Ectodermal cell (in vitro differentiated cells): Measurements from ENCODE around the gene ZBTB48.
"Not testable (repeated sequence)": the region's sequence is repeated elsewhere in the genome, so short reads cannot be mapped to it uniquely, and the experiment has no call there.

Experiments
- H3K27ac ChIP-seq: 2 replicates; pipeline ENCODE4 v1.7.0; 2013; ENCODE audit warnings: mild to moderate bottlenecking, low read depth, low read length; ENCODE audit not compliant: insufficient read depth, poor library complexity, severe bottlenecking
- H3K27me3 ChIP-seq: 2 replicates; pipeline ENCODE4 v1.7.0; 2013; ENCODE audit warnings: mild to moderate bottlenecking, low read length; ENCODE audit not compliant: insufficient read depth, control insufficient read depth, poor library complexity, severe bottlenecking
- H3K36me3 ChIP-seq: one replicate; pipeline ENCODE4 v1.7.0; 2013; ENCODE audit warnings: low read length; ENCODE audit not compliant: control insufficient read depth, insufficient read depth
- H3K4me1 ChIP-seq: one replicate; pipeline ENCODE4 v1.7.0; 2013; ENCODE audit warnings: low read length; ENCODE audit not compliant: control insufficient read depth, insufficient read depth
- H3K4me3 ChIP-seq: 2 replicates; pipeline ENCODE4 v1.7.0; 2013; ENCODE audit warnings: low read depth, low read length, control low read depth; ENCODE audit not compliant: insufficient read depth
- H3K9me3 ChIP-seq: 2 replicates; pipeline ENCODE4 v1.7.0; 2013; ENCODE audit warnings: mild to moderate bottlenecking, low read length, moderate library complexity; ENCODE audit not compliant: control insufficient read depth
- WGBS, 2 experiments: methylation state at CpG; one replicate each; pipeline ENCODE4 v1.1.7; 2013; ENCODE audit warnings: missing lambda C conversion rate in 2 of 2; 5-methylcytosine and 5-hydroxymethylcytosine counted together

ZBTB48 gene

DNA sequence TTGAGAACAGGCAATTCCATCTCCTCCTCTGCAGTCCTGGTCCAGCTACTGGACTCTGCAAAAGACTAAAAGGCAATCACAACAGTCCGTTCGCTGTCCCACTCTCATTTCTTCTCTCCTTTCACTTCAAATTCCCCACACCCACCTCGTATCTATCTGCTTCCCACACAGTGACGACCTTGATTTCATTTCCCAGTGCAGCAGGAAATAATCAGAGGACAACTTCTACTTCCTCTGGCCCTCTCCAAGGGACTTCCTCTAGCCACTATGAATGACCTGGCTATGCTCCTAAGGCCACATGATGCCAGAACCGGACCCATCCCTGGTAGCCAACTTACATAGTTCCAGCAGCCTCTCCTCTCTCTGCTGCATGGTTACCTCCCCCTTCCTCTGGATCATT lies 33.5 kb upstream of the ZBTB48 start:
- no peaks in the 10 kb centered on the region for H3K9me3 ChIP-seq
- no peaks in the 10 kb centered on the region for H3K4me1 ChIP-seq
- no peak overlapping the region for H3K27ac ChIP-seq
- H3K27me3 ChIP-seq = no peaks in the 10 kb centered on the region
- no peak overlapping the region for H3K4me3 ChIP-seq
- 93 to 95% methylated on average over 5 of the region's 5 CpGs for WGBS, 2 experiments
- H3K36me3 ChIP-seq = peaks cover 39% of the 10 kb centered on the region

DNA sequence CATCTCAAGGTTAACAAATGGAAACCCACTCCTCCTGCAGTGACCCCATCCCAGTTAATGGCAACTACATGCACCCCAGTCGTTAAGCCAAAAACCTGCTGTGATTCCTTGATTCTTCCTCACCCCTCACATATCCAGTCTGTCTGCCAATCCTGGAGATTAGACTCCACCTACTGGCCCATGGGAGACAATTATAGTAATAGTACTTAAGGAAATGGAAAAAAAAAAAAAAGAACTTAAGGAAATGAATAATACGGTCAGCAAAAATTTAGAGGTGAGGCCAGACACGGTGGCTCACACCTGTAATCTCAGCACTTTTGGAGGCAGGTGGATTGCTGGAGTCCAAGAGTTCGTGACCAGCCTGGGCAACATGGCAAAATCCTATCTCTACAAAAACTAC lies 32.5 kb upstream of the ZBTB48 start:
- no peak overlapping the region for H3K4me3 ChIP-seq
- 92 to 95% methylated on average over 4 of the region's 4 CpGs for WGBS, 2 experiments
- no peak overlapping the region for H3K27ac ChIP-seq
- peaks cover 39% of the 10 kb centered on the region for H3K36me3 ChIP-seq
- H3K9me3 ChIP-seq = no peaks in the 10 kb centered on the region
- no peaks in the 10 kb centered on the region for H3K27me3 ChIP-seq
- H3K4me1 ChIP-seq = no peaks in the 10 kb centered on the region

DNA sequence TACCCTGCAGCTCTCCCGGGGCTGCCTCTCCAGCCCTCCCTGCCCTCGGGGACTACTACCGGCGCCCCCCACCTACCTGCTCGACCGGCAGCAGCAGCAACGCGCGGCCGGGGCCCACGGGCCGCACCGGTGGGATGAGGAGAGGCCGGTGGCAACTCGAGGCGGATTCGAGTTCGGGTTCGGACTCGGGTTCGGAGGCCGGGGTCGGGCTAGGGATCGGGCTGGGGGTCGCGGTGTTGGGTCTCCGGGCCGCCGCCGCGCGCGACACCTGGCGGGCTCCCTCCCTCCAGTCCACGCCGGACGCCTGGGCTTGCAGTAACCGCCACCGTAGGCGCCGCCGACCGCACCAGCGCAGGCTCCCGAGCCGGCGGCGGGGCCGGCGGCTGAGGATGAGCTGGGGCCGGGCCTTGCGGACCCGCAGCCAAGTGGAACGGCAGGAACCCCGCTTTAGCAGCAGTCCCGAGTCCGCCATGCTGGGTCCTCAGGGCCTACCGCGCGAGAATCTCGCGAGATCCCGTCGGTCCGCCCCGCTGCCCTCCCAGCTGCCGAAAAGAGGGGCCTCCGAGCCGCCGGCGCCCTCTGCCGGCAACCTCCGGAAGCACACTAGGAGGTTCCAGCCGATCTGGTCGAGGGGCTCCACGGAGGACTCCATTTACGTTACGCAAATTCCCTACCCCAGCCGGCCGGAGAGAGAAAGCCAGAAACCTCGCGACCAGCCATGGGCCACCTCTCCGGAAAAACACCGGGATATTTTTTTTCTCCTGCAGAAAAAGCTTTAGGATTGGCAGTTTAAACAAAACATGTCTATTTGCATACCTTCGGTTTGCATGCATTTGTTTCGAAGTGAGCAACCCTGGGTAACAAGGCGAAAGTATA lies 25.5 kb upstream of the ZBTB48 start, which contains the start of gene NOL9:
NOL9 (minus strand) TSS at position 483 of the 876 bp plus-strand sequence; CDS start at position 472, 11 bp downstream.
- WGBS, 2 experiments = 4% methylated on average over 87 of the region's 87 CpGs
- H3K4me3 ChIP-seq = peak within 1 kb of the TSS; percentile 100
- peaks cover 7% of the 10 kb centered on the region for H3K4me1 ChIP-seq
- peak within 1 kb of the TSS; percentile 26 for H3K27ac ChIP-seq
- H3K27me3 ChIP-seq = no peaks in the 10 kb centered on the region
- H3K36me3 ChIP-seq = peaks cover 17% of the 10 kb centered on the region
- H3K9me3 ChIP-seq = no peaks in the 10 kb centered on the region

DNA sequence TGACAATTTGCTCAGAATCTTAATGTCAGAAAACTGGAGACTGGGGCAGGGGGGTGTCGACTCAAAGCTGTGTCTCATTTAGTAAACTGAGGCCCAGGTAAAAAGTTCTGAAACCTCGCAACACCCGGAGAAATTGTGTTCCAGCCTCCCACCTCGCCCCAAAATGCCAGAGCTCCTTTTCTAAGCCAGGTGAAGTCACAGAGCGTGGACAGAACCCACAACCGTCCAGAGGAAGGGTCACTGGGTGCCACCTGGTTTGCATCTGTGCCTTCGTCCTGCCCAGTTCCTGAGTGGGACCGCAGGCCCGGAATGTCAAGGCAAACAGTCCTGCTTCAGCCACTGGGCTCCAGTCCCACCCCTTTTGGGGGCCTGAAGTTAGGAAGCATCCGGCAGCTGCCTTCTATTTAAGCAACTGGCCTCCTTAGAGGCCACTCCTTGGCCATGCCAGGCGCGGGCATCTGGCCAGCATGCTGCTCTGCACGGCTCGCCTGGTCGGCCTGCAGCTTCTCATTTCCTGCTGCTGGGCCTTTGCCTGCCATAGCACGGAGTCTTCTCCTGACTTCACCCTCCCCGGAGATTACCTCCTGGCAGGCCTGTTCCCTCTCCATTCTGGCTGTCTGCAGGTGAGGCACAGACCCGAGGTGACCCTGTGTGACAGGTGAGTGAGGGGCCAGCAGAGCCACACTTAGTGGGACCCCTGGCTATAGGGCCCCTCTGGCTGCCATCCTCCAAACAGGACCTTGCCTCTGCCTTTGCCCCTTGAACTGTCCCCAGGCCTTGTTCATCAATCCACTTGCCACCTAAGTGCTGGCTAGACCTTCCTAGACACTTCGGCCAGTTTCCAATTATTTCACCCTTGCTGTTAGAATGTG lies 24.7 kb upstream of the ZBTB48 start, which contains the start of gene TAS1R1:
TAS1R1 (plus strand) TSS at position 401 of the 872 bp plus-strand sequence; CDS start at position 468, 67 bp downstream.
- Histone ChIP-seq H3K27ac (peak within 1 kb of the TSS; percentile 26), H3K27me3 (no peaks in the 10 kb centered on the region), H3K4me3 (peak within 1 kb of the TSS; percentile 100), H3K4me1 (peaks cover 7% of the 10 kb centered on the region), H3K36me3 (peaks cover 8% of the 10 kb centered on the region), H3K9me3 (no peaks in the 10 kb centered on the region)
- WGBS, 2 experiments = 92% methylated on average over 19 of the region's 19 CpGs

DNA sequence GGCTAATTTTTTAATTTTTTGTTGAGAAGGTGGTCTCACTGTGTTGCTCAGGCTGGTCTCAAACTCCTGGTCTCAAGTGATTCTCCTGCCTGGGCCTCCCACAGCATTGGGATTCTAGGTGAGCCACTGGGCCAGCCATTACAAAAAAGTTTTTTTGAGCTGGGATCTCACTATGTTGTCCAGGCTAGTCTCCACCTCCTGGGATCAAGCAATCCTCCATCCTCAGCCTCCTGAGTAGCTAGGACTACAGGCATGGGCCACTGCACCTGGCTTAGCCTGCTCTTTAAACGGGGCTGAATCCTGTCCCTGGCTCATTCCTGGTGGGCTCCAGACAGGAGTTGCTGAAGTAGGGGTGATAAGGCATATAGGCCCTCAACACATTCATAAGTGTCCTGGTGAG lies 22.2 kb upstream of the ZBTB48 start:
- H3K27me3 ChIP-seq = no peaks in the 10 kb centered on the region
- peaks cover 7% of the 10 kb centered on the region for H3K4me1 ChIP-seq
- 83 to 92% methylated on average over 1 of the region's 1 CpG for WGBS, 2 experiments

DNA sequence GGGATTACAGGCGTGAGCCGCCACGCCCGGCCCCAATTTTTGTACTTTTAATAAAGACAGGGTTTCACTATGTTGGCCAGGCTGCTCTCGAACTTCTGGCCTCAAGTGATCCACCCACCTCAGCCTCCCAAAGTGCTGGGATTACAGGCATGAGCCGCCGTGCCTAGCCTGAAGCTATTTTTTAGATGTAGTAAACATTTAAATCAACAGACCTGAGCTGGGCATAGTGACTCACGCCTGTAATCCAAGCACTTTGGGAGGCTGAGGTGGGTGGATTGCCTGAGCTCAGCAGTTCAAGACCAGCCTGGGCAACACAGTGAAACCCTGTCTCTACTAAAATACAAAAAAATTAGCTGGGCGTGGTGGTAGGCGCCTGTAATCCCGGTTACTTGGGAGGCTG lies 20.6 kb upstream of the ZBTB48 start:
- H3K27me3 ChIP-seq = peaks cover 11% of the 10 kb centered on the region
- WGBS, 2 experiments = 94 to 95% methylated on average over 11 of the region's 11 CpGs
- not testable (repeated sequence) for H3K27ac ChIP-seq, H3K4me3 ChIP-seq, H3K36me3 ChIP-seq, H3K9me3 ChIP-seq, H3K4me1 ChIP-seq

More for the DNA sequence above, 22.2 kb upstream of the ZBTB48 start:
- H3K27ac ChIP-seq = no peak overlapping the region
- H3K4me3 ChIP-seq = no peak overlapping the region
- no peaks in the 10 kb centered on the region for H3K9me3 ChIP-seq
- no peaks in the 10 kb centered on the region for H3K36me3 ChIP-seq

DNA sequence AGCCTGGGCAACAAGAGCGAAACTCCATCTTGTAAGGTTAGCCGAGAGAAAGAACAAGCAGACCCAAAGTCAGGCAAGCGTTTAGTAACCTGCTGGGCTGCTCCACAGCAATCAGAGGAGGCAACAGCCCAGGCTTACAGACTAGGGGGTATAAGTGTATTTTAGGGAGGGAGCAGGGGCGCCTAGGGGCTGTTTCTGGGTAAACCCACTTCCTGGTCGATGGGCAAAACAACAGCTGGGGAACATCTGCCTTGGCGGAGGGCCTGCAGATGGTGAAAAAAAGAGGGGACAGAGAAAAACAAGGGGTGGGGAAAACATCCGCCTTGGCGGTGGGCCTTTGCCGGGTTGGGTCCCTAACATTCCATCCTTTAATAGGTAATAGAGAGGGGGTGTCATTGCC lies 19.5 kb upstream of the ZBTB48 start:
- H3K27me3 ChIP-seq = peaks cover 19% of the 10 kb centered on the region
- H3K9me3 ChIP-seq = no peaks in the 10 kb centered on the region
- WGBS, 2 experiments = 83 to 84% methylated on average over 9 of the region's 9 CpGs
- no peak overlapping the region for H3K27ac ChIP-seq
- no peaks in the 10 kb centered on the region for H3K4me1 ChIP-seq
- H3K36me3 ChIP-seq = no peaks in the 10 kb centered on the region
- H3K4me3 ChIP-seq = no peak overlapping the region

DNA sequence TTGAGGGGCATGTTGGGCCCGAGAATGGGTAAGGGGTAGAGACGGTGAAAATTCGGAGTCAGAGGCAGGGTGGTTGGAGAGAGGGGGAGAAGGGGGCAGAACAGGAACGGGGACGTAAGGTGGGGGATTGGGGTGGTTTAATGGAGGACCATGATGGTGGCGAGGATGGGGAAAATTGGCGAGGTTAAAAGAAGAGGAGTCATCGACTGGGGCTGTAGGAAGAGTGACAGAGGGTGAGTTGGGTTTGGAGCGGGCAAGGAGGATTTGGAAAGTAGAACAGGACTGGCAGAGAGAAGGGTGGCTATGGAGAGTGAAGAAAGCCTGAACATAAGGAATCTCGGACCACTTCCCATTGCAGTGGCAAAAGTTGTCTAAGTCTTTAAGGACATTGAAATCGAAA lies 10.8 kb upstream of the ZBTB48 start:
- H3K27ac ChIP-seq = no peak overlapping the region
- 93% methylated on average over 11 of the region's 11 CpGs for WGBS, 2 experiments
- peaks cover 19% of the 10 kb centered on the region for H3K27me3 ChIP-seq
- no peaks in the 10 kb centered on the region for H3K9me3 ChIP-seq
- H3K36me3 ChIP-seq = no peaks in the 10 kb centered on the region
- no peaks in the 10 kb centered on the region for H3K4me1 ChIP-seq
- no peak overlapping the region for H3K4me3 ChIP-seq

DNA sequence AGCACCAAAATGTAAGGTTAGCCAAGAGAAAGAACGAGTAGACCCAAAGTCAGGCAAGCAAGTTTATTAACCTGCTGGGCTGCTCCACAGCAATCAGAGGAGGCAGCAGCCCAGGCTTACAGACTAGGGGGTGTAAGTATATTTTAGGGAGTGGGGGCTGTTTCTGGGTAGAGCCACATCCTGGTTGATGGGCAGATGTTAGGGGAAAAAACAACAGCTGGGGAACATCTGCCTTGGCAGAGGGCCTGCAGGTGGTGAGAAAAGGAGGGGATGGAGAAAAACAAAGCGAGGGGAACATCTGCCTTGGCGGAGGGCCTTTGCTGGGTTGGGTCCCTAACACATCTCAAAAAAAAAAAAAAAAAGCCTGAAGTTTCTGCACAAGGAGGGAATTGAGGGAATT lies 9.7 kb upstream of the ZBTB48 start:
- Histone ChIP-seq H3K27me3 (peaks cover 11% of the 10 kb centered on the region), H3K27ac (no peak overlapping the region), H3K4me3 (no peak overlapping the region), H3K36me3 (no peaks in the 10 kb centered on the region), H3K9me3 (no peaks in the 10 kb centered on the region), H3K4me1 (no peaks in the 10 kb centered on the region)
- 84 to 86% methylated on average over 2 to 3 of the region's 3 CpGs for WGBS, 2 experiments

DNA sequence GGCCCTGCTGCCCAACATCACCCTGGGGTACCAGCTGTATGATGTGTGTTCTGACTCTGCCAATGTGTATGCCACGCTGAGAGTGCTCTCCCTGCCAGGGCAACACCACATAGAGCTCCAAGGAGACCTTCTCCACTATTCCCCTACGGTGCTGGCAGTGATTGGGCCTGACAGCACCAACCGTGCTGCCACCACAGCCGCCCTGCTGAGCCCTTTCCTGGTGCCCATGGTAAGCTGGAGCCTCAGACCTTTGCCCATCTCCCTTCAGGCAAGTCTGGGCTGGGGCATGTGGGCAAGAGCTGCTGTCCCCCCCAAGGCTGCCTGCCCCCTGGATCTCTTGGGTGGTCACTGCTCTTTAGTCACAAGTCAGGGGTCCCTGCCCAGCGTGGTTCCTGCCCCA lies 8.8 kb upstream of the ZBTB48 start:
- Histone ChIP-seq H3K36me3 (no peaks in the 10 kb centered on the region), H3K4me3 (no peak overlapping the region), H3K27me3 (peaks cover 2% of the 10 kb centered on the region), H3K9me3 (no peaks in the 10 kb centered on the region), H3K4me1 (no peaks in the 10 kb centered on the region), H3K27ac (no peak overlapping the region)
- 73 to 75% methylated on average over 5 of the region's 5 CpGs for WGBS, 2 experiments
